Stimulated activated CD4-positive, alpha-beta T cell treated with anti-CD3 and anti-CD28 coated beads, Interleukin-15, amount 100 ng/mL, for 1 hour (primary cell): ENCODE measurements around the gene PTGER1.

Source experiments
- DNase-seq, 2 donors: peaks; one replicate each; pipeline ENCODE4 v3.0.0-alpha.2; 2020; ENCODE audit warnings: low read depth in 1 of 2, low spot score in 1 of 2

Gene PTGER1

GRCh38 chr19:14502334-14503092 is 27.4 kb upstream of the PTGER1 start:
- DNase-seq = no peak

DNA sequence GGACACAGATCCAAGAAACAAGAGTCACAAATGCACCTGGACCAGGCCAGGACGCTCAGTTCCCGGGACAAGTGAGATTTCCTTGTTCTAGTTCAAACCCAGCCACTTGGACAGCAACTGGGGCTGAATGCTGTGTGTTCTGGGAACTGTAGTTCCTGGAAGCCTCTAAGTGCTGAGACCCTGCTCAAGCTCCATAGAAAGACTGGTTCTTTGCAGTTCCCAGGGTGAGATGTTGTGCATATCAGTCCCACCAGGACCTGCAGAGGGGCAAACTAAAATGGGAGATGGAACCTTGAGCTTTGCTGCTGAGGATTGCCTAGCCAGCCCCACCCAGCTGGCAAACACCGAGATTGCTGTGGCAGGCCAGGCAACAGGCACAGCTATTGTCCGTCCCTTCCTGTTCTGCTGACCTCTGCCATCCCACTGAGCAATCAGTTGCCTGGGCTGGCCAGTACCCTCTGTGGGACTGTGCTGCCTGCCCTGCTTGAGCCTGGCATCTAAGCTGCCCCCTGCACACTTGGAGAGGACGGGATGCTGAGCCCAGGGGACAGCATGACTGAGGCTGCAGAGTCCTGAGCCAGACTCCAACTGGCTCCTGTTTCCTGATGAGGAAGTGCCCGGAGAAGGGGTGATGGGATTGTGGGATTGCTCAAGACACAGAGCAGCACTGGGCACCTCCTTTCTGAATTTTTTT is 22.2 kb upstream of the PTGER1 start:
- no peak for DNase-seq

- DNase-seq = no peak
Observed at GRCh38 chr19:14496834-14497227, 21.7 kb upstream of the PTGER1 start.

- peak; percentile 70 to 76 for DNase-seq
Observed at GRCh38 chr19:14496029-14496833, 21.1 kb upstream of the PTGER1 start, which contains the start of gene GIPC1. TSS of gene GIPC1 (minus strand) at chr19:14496127. CDS start at chr19:14482976, 13,151 bp downstream.

- no peak for DNase-seq
Observed at GRCh38 chr19:14495672-14496028, 20.5 kb upstream of the PTGER1 start.

DNA sequence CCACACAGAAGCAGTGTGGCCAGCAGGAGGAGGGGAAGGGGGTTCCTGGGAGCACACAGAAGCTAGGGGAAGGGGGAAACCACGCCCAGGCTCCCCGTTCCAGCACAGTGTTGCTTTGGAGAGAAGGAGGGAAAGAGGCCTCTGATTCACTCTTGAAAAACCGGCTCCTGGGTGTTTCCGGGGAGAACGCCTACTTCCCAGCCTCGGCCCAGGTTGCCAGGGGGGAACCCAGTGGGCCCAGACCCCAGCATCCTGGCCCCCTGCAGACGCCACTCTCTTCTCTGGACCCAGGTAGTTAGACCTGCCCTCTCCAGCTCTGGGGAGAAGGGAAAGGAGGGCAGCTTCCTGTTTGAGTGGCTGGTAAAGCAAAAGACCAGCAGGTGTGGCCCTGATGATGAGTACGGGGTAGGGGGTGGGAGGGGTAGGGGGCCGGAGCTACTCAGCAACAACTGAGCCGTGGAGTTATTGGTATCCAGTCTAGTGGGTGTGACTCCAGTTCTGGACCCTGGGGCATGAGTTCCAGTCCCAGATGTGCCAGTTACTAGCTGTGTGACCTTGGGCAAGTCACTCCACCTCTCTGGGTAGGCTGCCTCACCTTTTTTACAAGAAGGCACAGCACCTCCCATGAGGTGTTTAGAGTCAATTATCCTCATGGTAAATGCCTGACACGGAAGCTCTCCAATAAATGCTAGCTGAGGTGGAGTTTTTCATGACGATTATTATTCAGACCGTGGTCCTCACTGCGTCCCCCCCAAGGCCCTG is 19.9 kb upstream of the PTGER1 start:
- DNase-seq = no peak

DNA sequence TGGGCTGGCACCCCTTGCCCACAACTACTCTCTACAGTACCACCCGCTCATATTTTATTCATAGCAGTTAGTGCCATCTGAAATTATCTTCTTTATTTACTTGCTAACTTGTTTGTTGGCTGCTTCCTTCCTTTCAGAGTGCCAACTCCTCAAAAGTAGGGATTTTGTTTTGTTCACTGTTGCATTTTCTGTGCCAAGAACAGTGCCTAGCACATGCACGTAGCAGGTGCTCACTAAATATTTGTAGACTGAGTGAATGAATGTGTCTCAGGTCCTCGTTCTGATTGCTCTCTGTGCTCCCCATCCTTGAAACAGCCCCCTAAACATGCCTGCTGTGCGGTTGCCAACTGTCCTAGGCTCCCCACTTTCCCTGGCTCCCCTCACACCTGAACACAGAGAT is 19.3 kb upstream of the PTGER1 start:
- no peak for DNase-seq

DNA sequence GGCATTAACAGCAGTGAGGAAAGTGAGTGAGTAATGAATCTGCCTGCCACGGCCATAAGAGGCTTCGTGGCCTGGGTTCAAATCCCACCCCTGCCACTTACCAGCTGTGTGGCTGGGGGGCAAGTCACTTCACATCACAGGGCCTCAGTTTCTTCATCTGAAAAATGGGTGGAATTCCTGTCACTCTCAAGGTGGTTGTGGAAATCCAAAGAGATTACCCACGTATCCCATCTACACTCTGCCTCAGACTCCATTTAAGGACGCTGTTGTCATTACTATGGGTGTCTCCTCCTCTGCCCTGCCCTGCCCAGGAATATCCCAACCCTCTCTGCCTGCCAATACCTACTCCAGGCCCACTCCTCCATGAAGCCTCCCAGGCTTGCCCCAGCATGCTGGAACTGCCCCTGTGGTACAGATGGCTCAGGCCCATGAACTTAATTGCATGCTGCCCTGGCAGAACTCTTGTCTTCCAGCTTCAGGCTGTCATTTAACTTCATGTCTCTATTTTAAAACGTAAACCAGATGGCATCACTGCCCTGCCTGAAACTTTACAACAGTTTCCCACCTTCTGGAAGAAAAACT is 17.7 kb upstream of the PTGER1 start:
- DNase-seq = no peak

DNA sequence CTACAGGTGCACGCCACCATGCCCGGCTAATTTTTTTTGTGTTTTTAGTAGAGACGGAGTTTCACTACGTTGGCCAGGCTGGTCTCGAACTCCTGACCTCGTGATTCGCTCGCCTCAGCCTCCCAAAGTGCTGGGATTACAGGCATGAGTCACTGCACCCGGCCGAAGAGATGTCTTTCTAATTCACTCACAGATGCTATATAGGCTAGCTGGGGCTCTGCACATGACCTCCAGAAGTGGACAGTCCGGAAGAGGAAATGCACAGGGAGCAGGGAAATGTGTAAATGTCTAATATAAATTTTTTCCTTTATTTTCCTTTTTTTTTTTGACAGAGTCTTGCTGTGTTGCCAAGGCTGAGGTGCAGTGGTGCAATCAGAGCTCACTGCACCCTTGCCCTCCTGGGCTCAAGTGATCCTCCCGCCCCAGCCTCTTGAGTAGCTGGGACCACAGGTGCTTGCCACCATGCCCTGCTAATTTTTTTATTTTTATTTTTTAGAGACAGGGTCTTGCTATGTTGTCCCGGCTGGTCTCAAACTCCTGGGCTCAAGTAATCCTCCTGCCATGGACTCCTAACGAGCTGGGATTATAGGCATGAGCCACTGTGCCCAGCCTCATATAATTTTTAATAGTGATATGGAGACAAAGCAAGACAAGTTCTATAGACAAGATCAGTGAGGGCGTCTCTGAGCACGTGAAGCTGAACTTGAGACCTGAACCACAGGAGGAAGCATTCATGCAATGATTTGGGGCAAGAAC is 12.4 kb upstream of the PTGER1 start:
- DNase-seq = no peak

DNA sequence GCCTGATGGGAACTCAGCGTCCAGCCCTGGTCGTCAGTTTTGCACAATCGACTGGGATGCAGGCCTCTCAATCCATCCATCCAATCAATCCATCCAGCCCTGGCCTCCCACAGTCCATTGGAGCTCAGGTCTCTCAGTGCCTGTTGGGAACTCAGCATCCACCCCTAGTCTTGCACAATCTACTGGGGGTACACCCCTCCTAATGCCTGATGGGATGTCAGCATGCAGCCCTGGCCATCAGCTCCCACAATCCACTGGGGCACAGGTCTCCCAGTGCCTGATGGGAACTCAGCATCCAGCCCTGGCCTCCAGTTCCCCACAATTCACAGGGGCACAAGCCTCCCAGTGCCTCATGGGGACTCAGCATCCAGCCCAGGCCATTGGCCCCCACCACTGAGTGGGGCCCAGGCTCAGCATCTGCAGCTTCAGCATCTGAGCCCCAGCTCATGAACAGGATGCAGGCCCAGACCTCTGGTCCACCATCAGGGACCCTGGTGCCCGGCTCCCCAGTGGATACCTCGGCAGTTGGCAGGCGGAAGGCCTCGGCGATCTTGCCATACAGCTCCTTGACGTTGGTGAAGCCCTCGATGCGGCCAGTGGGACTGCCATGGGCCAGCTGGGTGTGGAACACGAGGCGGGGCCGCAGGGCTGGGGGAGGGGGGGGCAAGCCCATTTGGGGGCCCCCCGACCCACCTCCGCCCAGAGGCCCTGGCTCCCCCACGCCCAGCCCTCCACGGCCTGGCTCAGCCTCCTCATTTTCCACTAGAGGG is 7.2 kb upstream of the PTGER1 start:
- no peak for DNase-seq

DNA sequence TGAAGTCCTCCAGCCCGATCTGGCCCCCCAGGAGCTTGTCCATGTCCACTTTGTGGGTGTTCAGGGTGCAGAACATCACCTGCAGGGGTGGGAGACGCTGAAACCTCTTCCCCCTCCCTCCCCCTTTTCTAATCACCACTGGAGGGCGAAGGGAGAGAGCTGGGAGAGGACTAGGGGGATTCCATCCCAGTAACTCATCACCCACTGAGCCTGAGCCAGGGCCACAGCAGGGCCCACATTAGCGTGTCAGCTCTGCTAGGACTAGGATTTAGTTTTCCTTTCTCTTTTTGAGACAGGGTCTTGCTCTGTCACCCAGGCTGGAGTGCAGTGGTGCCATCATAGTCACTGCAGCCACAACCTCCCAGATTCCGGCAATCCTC is 5.5 kb upstream of the PTGER1 start:
- DNase-seq = no peak

DNA sequence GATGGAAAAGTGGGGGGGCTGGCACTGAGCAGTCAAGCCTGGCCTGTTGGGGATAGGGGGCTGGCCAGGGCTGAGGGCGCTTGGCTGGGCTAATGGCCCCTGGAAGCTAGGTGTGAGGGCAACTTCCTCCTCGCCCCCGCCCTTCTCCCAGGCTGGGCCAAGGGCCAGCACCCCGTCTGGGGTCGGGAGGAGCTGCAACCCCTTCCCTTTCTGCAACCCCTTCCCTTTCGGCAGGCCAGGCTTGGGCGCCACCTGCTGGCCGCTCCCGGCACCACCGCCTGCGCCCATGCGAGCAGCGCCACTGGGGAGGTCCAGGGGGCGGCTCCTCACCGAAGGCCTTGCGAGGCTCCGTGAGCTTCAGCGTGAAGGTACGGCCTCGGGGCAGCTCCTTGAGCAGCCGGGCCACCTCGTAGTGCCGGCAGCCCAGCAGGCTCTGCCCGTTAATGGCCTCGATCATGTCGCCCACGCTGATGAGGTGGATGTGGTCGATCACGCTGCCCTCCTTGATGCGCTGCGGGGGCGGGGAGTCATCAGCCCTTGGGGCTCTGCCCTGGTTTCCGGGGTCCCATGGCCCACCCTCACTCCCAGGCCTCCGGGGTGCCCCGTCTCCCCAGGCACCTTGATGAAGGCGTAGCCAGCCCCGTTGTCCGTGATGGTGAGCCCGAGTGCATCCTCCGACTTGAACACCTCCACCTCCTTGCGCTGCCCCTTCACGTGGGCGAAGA is 5.0 kb upstream of the PTGER1 start:
- peak; percentile 44 to 64 for DNase-seq

DNA sequence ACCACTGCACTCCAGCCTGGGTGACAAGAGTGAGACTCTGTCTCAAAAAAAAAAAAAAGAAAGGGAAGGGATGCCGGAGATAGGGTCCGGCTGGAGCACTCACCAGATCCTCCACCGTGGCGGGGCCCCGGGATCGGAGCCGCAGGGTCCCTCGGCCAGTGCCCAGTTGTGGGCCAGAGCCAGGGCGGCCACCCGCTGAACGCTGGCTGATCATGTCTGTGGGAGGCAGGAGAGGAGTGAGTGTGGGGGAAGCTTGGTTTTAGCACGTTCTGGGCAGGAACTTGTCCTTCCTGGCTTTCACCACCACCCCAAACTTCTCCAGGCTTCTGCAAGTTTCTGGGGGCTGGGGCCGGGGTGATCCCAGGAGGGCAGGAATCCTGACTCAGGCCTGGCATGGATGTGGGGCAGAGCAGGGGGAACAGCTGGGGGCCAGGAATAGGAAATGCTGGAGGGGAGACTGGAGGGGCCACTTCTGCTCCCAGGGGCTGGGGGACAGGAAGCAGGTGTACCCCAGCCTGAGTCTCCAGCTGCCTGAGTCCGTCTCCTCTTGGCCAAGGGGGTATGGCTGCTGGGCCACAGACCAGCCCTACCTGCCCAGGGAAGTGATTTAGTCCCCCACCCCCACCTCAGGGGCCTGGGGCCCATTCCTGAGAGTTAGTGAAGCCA is 4.3 kb upstream of the PTGER1 start:
- DNase-seq = no peak

DNA sequence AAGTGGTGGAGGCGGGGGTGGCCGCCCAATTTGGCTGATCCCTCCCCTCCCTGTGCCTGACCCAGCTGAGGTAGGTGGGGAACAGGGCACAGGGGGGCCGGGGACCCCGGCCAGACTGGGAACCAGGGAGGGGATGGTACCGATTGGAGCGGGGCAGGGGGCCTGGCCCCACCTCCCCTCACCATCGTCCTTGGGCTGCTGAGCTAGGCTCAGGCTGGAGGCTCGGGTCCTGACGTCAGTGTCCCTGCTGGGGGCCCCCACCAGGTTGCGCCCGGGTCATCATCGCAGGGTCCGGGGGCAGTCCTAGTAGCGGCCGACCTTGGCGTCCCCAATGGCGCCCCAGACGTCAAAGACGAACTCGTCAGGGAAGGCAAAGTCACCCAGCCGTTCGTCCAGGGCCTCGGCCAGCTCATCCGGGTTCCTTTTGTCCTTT is 3.0 kb upstream of the PTGER1 start:
- no peak for DNase-seq

DNA sequence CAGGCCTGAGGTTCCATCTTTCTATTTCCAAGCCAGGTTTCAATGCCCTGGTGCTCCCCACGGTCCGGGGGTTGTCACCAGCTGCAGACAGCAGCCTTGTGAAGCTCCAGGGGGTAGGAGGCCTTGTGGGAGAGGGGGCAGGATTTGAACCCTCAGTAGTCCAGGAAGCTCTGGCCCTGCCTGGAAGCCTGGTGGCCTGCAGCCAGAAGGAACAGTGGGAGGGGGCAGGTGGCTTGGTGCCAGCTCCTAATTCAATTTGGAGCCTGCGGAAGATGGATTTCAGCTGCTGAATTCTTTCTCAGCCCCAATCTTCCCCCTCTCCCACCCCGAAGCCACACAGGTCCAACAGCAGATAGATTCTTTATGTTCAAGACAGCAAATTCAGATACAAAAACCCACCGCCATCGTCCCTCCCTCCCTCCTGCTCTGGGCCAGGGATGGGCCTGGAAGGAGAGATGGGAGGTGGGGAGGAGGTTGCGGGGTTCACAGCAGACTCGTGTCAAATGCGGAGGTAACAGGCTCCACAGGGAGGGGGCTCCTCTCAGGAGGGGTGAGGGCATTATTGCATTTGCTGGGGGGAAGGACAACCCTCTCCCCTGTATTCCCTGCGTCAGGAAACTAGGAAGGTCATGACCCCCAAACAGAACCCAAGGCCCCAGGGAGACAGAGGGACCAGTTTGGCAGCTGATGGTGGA is 2.4 kb upstream of the PTGER1 start:
- DNase-seq = no peak

- no peak for DNase-seq
Observed at GRCh38 chr19:14476673-14477401, 1.7 kb upstream of the PTGER1 start.

- no peak for DNase-seq
Observed at GRCh38 chr19:14476327-14476672, 1.1 kb upstream of the PTGER1 start.
